ENCODE measurements around the gene HBM. TPM values are rescaled to one million over a fixed set of nuclear protein-coding genes. Genes with fewer than 3 reads are reported as not detected.

The HBM gene
- total RNA-seq, 1 experiment from 2014 or later = not detected

DNA sequence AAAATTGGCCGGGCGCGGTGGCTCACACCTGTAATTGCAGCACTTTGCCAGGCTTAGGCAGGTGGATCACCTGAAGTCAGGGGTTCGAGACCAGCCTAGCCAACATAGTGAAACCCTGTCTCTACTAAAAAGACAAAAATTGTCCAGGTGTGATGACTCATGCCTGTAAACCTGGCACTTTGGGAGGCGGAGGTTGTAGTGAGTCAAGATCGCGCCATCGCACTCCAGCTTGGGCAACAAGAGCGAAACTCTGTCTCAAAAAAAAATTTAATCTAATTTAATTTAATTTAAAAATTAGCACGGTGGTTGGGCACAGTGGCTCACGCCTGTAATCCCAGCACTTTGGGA, 12.9 kb downstream of the HBM start:
- DNase-seq (ENCODE audit: low read depth in 1 of 2, low spot score in 2 of 2) = no peak
- Histone ChIP-seq H3K27ac (no peak overlapping the region), H3K27me3 (replicated peaks) (peaks cover 57% of the 10 kb centered on the region), H3K4me3 (no peak overlapping the region), H3K36me3 (no peaks in the 10 kb centered on the region), H3K4me1 (replicated peaks) (peaks cover 20% of the 10 kb centered on the region), H3K9me3 (replicated peaks) (peaks cover 4% of the 10 kb centered on the region; the same call in 1 of the 2 replicates)

DNA sequence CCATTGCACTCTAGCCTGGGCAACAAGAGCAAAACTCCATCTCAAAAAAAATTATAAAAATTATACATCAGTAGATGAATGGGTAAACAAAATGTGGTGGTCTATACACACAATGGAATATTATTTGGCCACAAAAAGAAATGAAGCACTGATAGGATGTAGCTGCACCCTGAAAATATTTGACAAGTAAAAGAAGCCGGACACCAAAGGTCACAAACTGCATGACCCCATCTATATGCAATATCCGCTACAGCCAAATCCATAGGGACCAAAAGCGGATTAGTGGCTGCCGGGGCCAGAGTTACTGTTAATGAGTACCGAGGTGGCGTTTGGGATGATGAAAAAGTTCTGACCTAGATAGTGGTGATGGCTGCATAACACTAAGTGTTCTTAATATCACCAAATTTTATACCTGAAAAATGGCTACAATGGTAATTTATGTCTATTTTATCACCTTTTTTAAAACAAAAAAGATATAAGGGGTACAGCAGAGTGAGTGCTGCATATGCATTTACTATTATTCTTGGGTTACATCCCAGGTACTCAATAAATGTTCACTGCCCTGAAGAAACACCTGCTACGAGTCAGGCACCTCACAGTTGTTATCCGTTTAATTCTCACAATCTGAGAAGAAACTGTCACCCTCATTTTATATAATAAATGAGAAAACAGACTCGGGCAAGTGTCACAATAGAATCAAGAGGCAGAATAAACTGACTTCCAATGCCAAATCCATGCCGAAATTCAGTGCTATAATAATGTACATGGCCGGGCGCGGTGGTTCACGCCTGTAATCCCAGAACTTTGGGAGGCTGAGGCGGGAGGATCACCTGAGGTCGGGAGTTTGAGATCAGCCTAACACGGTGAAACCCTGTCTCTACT, 13.7 kb downstream of the HBM start:
- peaks cover 4% of the 10 kb centered on the region; the same call in 1 of the 2 replicates for H3K9me3 ChIP-seq (replicated peaks)
- no peak for DNase-seq (ENCODE audit: low read depth in 1 of 2, low spot score in 2 of 2)
- H3K27ac ChIP-seq = no peak overlapping the region
- no peak overlapping the region for H3K4me3 ChIP-seq
- H3K27me3 ChIP-seq (replicated peaks) = peaks cover 56% of the 10 kb centered on the region
- peaks cover 20% of the 10 kb centered on the region for H3K4me1 ChIP-seq (replicated peaks)
- no peaks in the 10 kb centered on the region; the same call in 1 of the 2 replicates for H3K36me3 ChIP-seq

DNA sequence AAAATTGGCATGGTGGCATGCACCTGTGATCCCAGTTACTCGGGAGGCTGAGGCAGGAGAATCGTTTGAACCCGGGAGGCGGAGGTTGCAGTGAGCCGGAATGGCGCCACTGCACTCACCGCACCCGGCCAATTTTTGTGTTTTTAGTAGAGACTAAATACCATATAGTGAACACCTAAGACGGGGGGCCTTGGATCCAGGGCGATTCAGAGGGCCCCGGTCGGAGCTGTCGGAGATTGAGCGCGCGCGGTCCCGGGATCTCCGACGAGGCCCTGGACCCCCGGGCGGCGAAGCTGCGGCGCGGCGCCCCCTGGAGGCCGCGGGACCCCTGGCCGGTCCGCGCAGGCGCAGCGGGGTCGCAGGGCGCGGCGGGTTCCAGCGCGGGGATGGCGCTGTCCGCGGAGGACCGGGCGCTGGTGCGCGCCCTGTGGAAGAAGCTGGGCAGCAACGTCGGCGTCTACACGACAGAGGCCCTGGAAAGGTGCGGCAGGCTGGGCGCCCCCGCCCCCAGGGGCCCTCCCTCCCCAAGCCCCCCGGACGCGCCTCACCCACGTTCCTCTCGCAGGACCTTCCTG, 14.4 kb downstream of the HBM start, which contains the start of gene HBQ1:
TSS of gene HBQ1 (plus strand) at position 359 of the 575 bp plus-strand sequence. CDS start at position 387, 28 bp downstream.
- H3K36me3 ChIP-seq = peaks cover 1% of the 10 kb centered on the region; the same call in 1 of the 2 replicates
- DNase-seq (ENCODE audit: low read depth in 1 of 2, low spot score in 2 of 2) = no peak
- H3K27ac ChIP-seq = no peak within 1 kb of the TSS
- H3K27me3 ChIP-seq (replicated peaks) = peaks cover 51% of the 10 kb centered on the region
- H3K9me3 ChIP-seq (replicated peaks) = peaks cover 4% of the 10 kb centered on the region; the same call in 1 of the 2 replicates
- H3K4me1 ChIP-seq (replicated peaks) = peaks cover 20% of the 10 kb centered on the region
- H3K4me3 ChIP-seq = no peak within 1 kb of the TSS

DNA sequence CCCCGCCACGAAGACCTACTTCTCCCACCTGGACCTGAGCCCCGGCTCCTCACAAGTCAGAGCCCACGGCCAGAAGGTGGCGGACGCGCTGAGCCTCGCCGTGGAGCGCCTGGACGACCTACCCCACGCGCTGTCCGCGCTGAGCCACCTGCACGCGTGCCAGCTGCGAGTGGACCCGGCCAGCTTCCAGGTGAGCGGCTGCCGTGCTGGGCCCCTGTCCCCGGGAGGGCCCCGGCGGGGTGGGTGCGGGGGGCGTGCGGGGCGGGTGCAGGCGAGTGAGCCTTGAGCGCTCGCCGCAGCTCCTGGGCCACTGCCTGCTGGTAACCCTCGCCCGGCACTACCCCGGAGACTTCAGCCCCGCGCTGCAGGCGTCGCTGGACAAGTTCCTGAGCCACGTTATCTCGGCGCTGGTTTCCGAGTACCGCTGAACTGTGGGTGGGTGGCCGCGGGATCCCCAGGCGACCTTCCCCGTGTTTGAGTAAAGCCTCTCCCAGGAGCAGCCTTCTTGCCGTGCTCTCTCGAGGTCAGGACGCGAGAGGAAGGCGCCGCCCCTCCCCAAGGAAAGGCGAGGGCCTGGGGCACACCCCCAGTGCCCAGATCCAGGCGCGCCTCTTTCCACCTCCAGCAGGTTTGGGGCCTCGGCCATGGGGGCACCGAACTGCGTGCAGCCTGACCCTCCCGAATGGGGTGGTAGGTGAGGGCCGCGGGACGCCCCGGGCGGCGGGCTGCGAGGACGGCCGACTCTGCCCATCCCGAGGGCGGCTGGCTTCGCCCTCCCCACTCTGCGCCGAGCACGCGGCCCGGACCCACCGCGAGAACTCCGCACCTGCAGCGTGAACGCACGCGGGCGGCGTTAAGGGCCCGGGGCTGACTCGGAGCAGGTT, 15.1 kb downstream of the HBM start:
- H3K4me1 ChIP-seq (replicated peaks) = peaks cover 20% of the 10 kb centered on the region
- peaks cover 45% of the 10 kb centered on the region for H3K27me3 ChIP-seq (replicated peaks)
- peaks cover 4% of the 10 kb centered on the region; the same call in 1 of the 2 replicates for H3K9me3 ChIP-seq (replicated peaks)
- peak; percentile 63 to 71 for DNase-seq (ENCODE audit: low read depth in 1 of 2, low spot score in 2 of 2)
- no peak overlapping the region for H3K27ac ChIP-seq
- peaks cover 5% of the 10 kb centered on the region; the same call in 1 of the 2 replicates for H3K36me3 ChIP-seq
- no peak overlapping the region for H3K4me3 ChIP-seq

DNA sequence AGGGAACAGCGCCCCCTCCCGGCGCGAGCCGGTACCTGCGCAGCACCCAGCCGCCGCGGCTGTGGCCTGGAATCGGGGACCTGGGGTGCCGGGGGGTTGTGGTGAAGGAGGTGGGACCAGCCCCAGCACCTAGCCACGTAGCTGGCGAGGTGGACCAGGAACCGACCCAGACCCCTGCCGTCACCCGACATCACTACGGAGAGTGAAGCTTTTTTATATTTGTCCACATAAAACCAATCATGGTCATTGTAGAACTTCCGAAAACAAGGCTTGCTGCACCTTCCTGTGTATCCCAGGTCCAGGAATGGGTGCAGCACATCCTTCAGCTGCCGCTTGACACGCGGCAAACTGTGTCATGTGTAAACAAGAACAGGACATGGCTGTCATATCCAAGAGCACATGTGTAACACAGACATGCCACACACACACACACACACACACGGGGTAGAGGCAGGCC, 15.8 kb downstream of the HBM start:
- Histone ChIP-seq H3K27me3 (replicated peaks) (peaks cover 45% of the 10 kb centered on the region), H3K9me3 (replicated peaks) (peaks cover 4% of the 10 kb centered on the region; the same call in 1 of the 2 replicates), H3K4me3 (no peak overlapping the region), H3K4me1 (replicated peaks) (peaks cover 20% of the 10 kb centered on the region), H3K36me3 (peaks cover 5% of the 10 kb centered on the region; the same call in 1 of the 2 replicates), H3K27ac (no peak overlapping the region)
- DNase-seq (ENCODE audit: low read depth in 1 of 2, low spot score in 2 of 2) = no peak

DNA sequence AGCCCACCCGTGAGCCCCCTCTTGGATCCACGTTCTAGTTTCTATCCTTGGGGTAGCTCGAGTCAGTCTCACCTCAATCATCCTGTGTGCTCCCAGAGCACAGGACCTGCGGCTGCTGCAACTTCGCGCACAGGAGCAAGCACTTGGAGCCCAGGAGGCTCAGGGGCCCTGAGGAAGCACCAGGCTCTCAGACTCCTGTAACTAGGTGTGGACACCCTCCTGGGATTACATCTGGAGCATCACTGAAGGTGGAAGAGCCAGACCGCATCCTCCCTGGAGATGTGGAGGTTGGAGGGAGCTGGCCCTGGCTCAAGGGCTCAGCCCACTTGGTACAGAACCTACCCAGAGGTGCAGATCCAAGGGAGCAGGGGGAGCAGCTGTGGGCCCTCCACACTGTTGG, 17.2 kb downstream of the HBM start:
- Histone ChIP-seq H3K4me3 (no peak overlapping the region), H3K4me1 (replicated peaks) (peaks cover 20% of the 10 kb centered on the region), H3K27me3 (replicated peaks) (peaks cover 35% of the 10 kb centered on the region), H3K36me3 (peaks cover 13% of the 10 kb centered on the region), H3K27ac (no peak overlapping the region), H3K9me3 (replicated peaks) (peaks cover 4% of the 10 kb centered on the region; the same call in 1 of the 2 replicates)
- DNase-seq (ENCODE audit: low read depth in 1 of 2, low spot score in 2 of 2) = no peak

DNA sequence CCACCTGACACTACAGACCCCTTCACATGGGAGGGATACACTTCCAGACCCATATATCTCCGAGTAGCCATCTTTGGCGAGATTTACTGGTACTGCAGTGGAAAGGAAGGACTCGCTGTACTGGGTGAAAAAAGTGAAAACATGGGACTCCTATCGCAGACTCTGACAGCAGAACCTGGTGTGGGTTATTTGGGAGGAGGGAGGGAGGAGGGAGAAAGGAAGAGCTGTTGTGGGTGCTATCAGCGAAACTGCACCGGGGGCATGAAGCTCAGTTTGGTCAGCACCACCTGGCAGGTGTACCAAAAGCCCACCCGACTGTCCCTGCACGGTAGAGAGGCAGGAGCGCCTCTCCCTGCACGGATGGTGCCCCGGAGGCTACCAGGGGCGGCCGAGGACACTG, 19.4 kb downstream of the HBM start:
- Histone ChIP-seq H3K4me3 (no peak overlapping the region), H3K27me3 (replicated peaks) (peaks cover 13% of the 10 kb centered on the region), H3K4me1 (replicated peaks) (peaks cover 16% of the 10 kb centered on the region), H3K27ac (no peak overlapping the region), H3K36me3 (peaks cover 33% of the 10 kb centered on the region), H3K9me3 (replicated peaks) (peaks cover 4% of the 10 kb centered on the region; the same call in 1 of the 2 replicates)
- DNase-seq (ENCODE audit: low read depth in 1 of 2, low spot score in 2 of 2) = no peak

DNA sequence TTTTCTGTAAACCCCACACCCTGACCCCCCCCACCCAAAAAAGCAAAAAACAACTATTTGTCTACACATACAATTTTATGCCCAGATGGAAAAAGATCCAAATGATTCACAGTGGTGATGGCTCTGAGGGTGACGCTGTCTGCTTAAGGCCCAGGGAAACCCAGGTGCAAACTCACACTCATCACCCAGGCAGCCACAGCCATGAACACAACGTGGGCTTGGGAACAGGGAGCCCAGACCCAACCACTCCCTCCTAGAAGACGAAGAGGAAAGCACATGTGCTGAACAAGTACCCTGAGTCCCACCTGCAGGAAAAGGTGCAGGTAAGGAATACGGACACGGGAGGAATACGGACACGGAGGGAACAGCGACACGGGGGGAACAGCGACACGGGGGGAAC, 19.9 kb downstream of the HBM start:
- Histone ChIP-seq H3K4me3 (no peak overlapping the region), H3K9me3 (replicated peaks) (peaks cover 4% of the 10 kb centered on the region; the same call in 1 of the 2 replicates), H3K4me1 (replicated peaks) (peaks cover 11% of the 10 kb centered on the region), H3K36me3 (peaks cover 37% of the 10 kb centered on the region), H3K27me3 (replicated peaks) (peaks cover 8% of the 10 kb centered on the region), H3K27ac (no peak overlapping the region)
- DNase-seq (ENCODE audit: low read depth in 1 of 2, low spot score in 2 of 2) = no peak

DNA sequence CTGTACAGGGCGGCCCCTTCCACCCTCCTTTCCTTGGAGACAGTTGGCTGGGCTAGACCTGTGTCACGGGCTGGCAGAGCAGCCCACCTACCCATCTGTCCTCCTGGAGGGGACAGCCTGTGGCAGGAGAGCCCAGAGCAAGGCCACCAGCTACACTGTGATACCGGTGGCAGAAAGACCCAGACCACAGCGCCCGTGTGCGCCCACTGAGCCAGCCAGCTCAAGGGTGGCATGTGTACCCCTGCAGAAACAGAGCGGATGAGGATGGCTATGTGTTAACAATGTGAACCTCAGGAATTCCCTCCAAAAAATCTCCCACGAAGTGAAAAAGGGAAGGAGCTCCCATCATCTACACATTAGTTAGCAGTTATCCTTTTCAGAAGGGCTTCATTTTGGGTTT, 21.6 kb downstream of the HBM start:
- H3K4me3 ChIP-seq = no peak overlapping the region
- no peak overlapping the region for H3K27ac ChIP-seq
- no peaks in the 10 kb centered on the region for H3K27me3 ChIP-seq (replicated peaks)
- H3K4me1 ChIP-seq (replicated peaks) = no peaks in the 10 kb centered on the region
- peaks cover 54% of the 10 kb centered on the region for H3K36me3 ChIP-seq
- no peak for DNase-seq (ENCODE audit: low read depth in 1 of 2, low spot score in 2 of 2)
- no peaks in the 10 kb centered on the region for H3K9me3 ChIP-seq (replicated peaks)

DNA sequence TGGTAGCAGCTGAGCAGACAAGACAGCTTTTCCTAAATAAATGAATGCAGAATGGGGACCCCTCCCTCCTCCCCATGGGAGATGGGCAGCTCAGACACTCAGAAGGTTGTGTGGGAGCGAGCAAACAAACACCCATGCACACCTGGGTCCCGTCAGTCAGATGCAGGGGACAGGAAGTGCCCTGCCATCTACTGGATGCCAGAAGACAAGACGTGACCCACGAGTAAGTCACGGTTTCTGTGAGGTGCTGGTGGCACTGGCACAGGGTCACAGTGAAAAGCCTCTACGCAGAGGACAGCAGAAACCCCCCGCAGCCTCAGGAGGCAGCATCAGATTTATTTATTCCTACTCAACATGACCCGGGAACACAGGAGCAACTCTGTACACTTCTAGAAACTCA, 22.9 kb downstream of the HBM start:
- Histone ChIP-seq H3K4me3 (no peak overlapping the region), H3K27ac (no peak overlapping the region), H3K9me3 (replicated peaks) (no peaks in the 10 kb centered on the region), H3K27me3 (replicated peaks) (no peaks in the 10 kb centered on the region), H3K4me1 (replicated peaks) (no peaks in the 10 kb centered on the region), H3K36me3 (peaks cover 67% of the 10 kb centered on the region)
- no peak for DNase-seq (ENCODE audit: low read depth in 1 of 2, low spot score in 2 of 2)

DNA sequence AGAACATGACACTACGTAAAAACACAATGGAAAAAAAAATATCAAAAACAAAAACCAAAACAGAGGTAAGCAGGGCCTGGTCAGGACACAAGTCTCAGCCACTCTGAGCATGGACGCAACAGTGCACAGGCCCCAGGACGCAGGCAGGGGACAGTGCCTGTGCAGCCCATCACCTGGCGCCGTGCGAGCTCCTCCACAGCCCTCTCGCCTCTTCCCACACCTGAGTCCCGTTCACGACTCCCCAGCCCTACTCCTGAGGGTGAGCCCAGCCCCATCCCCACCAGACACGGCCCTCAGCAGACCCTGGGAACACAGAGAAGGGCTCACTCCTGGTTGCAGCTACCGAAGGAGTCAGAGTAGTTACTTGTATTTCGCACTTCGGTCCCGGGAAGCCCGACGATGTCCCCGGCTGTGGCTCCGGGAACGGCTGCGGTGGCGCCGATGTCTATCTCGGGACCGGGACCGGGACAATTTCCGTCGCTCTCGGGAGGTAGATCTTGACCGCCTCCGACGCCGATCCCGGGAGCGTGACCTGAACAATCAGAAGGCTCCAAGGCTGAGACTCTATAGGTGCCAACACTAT, 23.9 kb downstream of the HBM start:
- no peak overlapping the region for H3K4me3 ChIP-seq
- H3K9me3 ChIP-seq (replicated peaks) = no peaks in the 10 kb centered on the region
- peaks cover 77% of the 10 kb centered on the region for H3K36me3 ChIP-seq
- H3K27ac ChIP-seq = no peak overlapping the region
- no peaks in the 10 kb centered on the region for H3K27me3 ChIP-seq (replicated peaks)
- DNase-seq (ENCODE audit: low read depth in 1 of 2, low spot score in 2 of 2) = no peak
- H3K4me1 ChIP-seq (replicated peaks) = no peaks in the 10 kb centered on the region

DNA sequence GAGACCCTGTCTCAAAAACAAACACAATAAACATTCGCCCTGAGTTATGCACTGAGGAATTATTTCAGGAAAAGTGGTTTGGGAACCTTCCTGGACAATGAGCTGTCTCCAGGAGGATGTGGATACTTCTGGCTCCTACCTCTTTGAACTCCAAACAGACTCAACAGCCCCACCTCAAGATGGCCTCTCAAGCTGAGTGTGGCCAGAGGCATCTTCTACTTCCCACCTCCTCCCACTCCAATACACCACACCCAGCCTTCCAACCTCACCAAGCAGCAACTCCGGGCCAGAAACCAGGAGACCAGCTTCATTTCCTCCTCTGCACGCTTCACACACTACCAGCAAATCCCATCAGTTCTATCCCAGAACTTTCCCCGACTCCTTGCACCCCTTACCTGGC, 26.1 kb downstream of the HBM start:
- no peak overlapping the region for H3K27ac ChIP-seq
- H3K27me3 ChIP-seq (replicated peaks) = no peaks in the 10 kb centered on the region
- DNase-seq (ENCODE audit: low read depth in 1 of 2, low spot score in 2 of 2) = no peak
- H3K9me3 ChIP-seq (replicated peaks) = no peaks in the 10 kb centered on the region
- no peak overlapping the region for H3K4me3 ChIP-seq
- no peaks in the 10 kb centered on the region for H3K4me1 ChIP-seq (replicated peaks)
- peaks cover 92% of the 10 kb centered on the region for H3K36me3 ChIP-seq

DNA sequence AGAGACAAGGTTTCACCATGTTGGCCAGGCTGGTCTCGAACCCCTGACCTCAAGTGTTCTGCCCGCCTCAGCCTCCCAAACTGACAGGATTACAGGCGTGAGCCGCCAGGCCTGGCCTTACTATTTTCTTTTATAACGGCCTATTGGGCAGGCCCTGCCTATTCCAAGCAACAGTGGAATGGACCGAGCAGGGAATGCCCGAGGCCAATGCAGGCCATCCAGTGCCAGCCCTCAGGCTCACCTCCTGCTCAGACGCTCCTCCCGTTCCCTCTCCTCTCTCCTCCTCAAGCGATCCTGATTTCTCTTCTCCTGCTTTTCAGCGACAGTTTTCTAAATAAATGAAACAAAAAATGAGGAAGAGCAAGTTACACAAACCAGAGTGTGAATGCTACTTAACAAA, 26.9 kb downstream of the HBM start:
- Histone ChIP-seq H3K4me1 (replicated peaks) (no peaks in the 10 kb centered on the region), H3K4me3 (no peak overlapping the region), H3K9me3 (replicated peaks) (no peaks in the 10 kb centered on the region), H3K27me3 (replicated peaks) (no peaks in the 10 kb centered on the region), H3K36me3 (peaks cover 95% of the 10 kb centered on the region), H3K27ac (no peak overlapping the region)
- no peak for DNase-seq (ENCODE audit: low read depth in 1 of 2, low spot score in 2 of 2)
